Measurements from ENCODE around the gene ANGPTL7. TPM values are rescaled to one million over a fixed set of nuclear protein-coding genes. Genes with fewer than 3 reads are reported as not detected.
"Not testable (repeated sequence)": the region's sequence is repeated elsewhere in the genome, so short reads cannot be mapped to it uniquely, and the experiment has no call there.

ANGPTL7 gene
- total RNA-seq, 2 experiments from 2014 or later, result not detected

DNA sequence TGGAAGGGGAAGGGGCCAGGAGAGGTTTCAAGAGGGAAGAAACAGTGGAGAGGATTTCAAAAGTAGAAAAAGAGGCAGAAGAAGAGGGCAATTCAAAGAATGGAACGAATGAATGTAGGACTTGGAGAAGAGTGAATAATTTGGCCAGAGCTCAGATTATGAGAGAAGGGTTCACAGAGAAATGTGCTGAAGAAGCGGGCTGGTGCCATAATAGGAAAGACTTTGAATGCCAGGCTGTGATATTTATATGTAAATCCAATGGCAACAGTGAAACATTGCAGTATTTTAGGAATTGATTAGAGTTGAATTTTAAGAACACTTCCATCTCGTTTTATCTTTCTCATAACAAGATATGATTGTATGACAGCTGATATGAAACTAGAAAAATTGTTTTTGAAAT is 36.0 kb upstream of the ANGPTL7 start:
- peaks cover 26% of the 10 kb centered on the region for H3K36me3 Mint-ChIP-seq (ENCODE audit: low read depth)
- H3K4me3 Mint-ChIP-seq, result no peak overlapping the region
- CTCF ChIA-PET, result interaction anchor here (0.6 kb wide), 1 partner anchor 824 kb away, joined by 3 read pairs; no protein-coding TSS in a partner anchor
- no peaks in the 10 kb centered on the region for H3K27me3 Mint-ChIP-seq (ENCODE audit: low read depth)
- no peak for DNase-seq
- intact Hi-C loops (cut with micrococcal nuclease), result no loop called here
- no peak overlapping the region for H3K27ac Mint-ChIP-seq
- no peaks in the 10 kb centered on the region for H3K9me3 Mint-ChIP-seq
- H3K4me1 Mint-ChIP-seq (ENCODE audit: low read depth), result peaks cover 8% of the 10 kb centered on the region

DNA sequence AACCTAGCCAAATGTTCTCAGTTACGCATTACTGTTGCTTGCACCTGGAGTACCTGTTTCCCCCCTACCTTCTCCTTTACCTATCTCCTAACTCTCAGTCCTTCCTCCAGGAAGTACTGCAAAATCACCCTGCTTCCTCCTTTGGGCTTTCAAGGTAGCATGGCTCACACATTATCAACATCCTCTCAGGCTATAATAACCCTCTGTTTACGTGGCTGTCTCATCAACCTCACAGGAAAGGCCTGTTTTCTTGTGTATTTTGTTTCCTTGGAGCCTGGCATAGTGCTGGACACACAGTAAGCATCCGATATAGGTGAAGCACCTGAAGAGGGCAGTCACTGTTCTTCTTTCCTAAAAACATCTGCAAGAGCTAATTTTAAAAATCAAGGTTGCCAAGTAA is 32.7 kb upstream of the ANGPTL7 start:
- H3K36me3 Mint-ChIP-seq (ENCODE audit: low read depth), result peaks cover 26% of the 10 kb centered on the region
- peaks cover 9% of the 10 kb centered on the region for H3K4me1 Mint-ChIP-seq (ENCODE audit: low read depth)
- no peak overlapping the region for H3K27ac Mint-ChIP-seq
- CTCF ChIA-PET, result interaction anchor here (1.3 kb wide), 1 partner anchor 119 kb away, joined by 5 read pairs; no protein-coding TSS in a partner anchor
- no peaks in the 10 kb centered on the region for H3K9me3 Mint-ChIP-seq
- H3K4me3 Mint-ChIP-seq, result no peak overlapping the region
- intact Hi-C loops (cut with micrococcal nuclease), result no loop called here
- H3K27me3 Mint-ChIP-seq (ENCODE audit: low read depth), result no peaks in the 10 kb centered on the region
- no peak for DNase-seq

DNA sequence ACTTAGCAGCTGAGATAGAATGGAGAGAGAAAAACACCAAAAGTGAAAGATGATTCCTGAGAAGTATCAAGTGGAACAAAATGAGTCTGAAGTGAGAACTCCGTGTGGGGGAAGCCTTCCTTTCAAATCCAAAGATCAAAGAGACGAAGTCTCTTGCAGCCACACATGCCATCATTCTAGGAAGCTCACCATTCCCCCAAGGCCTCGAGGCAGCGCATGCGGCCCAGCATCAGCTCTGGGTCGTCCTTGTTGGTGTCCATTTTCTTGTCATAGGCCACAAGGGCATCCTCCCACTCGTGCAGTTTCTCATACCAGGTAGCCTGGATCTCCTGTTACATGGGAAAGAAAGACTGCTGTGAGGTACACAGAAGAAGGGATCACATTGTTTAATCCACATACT is 32.2 kb upstream of the ANGPTL7 start:
- DNase-seq, result no peak
- intact Hi-C loops (cut with micrococcal nuclease), result no loop called here
- CTCF ChIA-PET, result interaction anchor here (1.3 kb wide), 1 partner anchor 119 kb away, joined by 5 read pairs; no protein-coding TSS in a partner anchor
- Mint-ChIP-seq H3K4me1 (ENCODE audit: low read depth) (peaks cover 9% of the 10 kb centered on the region), H3K4me3 (no peak overlapping the region), H3K27ac (no peak overlapping the region), H3K9me3 (no peaks in the 10 kb centered on the region), H3K36me3 (ENCODE audit: low read depth) (peaks cover 26% of the 10 kb centered on the region), H3K27me3 (ENCODE audit: low read depth) (no peaks in the 10 kb centered on the region)

DNA sequence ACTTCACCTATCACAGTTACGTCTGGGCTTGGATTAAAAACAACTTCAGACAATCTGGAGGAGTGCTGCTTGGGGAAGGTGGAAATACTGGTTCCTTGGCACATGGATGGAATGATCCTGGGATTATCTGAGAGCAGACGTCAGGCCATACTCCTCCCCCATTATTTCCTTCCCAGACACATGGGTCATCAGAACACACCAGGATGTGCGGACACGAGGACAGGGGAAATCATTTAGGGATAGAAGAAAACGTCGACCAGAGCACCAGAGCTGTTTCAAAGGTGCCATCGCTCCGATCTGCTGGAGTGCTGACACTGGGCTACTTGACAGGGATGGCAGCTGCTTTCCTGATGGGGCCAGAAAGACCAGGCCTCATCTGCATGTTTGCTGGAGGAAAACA is 31.8 kb upstream of the ANGPTL7 start:
- Mint-ChIP-seq H3K4me3 (no peak overlapping the region), H3K9me3 (no peaks in the 10 kb centered on the region), H3K36me3 (ENCODE audit: low read depth) (peaks cover 29% of the 10 kb centered on the region), H3K27me3 (ENCODE audit: low read depth) (no peaks in the 10 kb centered on the region), H3K4me1 (ENCODE audit: low read depth) (peaks cover 9% of the 10 kb centered on the region), H3K27ac (no peak overlapping the region)
- DNase-seq, result no peak
- intact Hi-C loops (cut with micrococcal nuclease), result no loop called here
- CTCF ChIA-PET, result interaction anchor here (1.3 kb wide), 1 partner anchor 120 kb away, joined by 5 read pairs; no protein-coding TSS in a partner anchor

DNA sequence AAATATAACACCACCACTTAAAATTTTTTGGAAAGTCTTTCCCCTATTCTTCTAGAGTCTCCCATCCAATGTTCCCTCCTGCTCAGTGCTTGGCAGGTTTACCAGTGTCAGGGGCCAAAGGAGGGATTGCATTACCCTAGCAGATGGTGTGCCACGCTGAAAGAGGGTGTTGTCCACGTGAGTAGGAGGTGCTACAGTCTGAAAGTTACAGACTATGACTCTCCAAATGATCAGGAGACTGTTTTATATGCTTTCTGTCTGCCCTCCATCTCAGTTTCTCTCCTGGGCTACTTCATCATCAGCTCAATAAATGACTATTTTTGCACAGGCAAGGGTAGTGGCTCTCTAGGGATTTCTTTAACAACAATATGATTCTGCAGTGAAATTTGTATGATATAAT is 31.3 kb upstream of the ANGPTL7 start:
- Mint-ChIP-seq H3K4me1 (ENCODE audit: low read depth) (peaks cover 9% of the 10 kb centered on the region), H3K9me3 (no peaks in the 10 kb centered on the region), H3K4me3 (no peak overlapping the region), H3K36me3 (ENCODE audit: low read depth) (peaks cover 25% of the 10 kb centered on the region), H3K27ac (no peak overlapping the region), H3K27me3 (ENCODE audit: low read depth) (no peaks in the 10 kb centered on the region)
- no peak for DNase-seq
- CTCF ChIA-PET, result no interaction called here
- intact Hi-C loops (cut with micrococcal nuclease), result no loop called here

DNA sequence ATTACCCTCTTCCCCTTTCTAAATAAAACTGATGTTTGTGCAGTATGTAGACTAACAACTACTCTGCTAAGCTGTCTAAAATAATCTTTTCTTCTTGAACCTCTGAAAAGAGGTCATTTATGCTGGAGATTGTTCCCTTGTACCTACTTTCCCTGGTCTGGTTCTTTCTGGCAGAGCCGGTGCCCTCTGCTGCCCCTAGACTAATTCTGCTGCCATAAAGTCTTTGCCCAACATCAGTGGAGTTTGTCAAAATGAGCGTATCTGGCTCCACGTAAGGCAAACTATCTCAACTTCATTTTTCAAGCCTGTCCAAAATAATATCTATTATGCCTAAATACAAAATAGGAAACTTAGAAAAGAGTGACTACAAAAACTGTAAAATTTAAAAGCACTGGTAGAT is 30.9 kb upstream of the ANGPTL7 start:
- H3K36me3 Mint-ChIP-seq (ENCODE audit: low read depth), result peaks cover 23% of the 10 kb centered on the region
- no peak overlapping the region for H3K27ac Mint-ChIP-seq
- no peaks in the 10 kb centered on the region for H3K27me3 Mint-ChIP-seq (ENCODE audit: low read depth)
- no peak overlapping the region for H3K4me3 Mint-ChIP-seq
- peaks cover 9% of the 10 kb centered on the region for H3K4me1 Mint-ChIP-seq (ENCODE audit: low read depth)
- no peaks in the 10 kb centered on the region for H3K9me3 Mint-ChIP-seq
- no peak for DNase-seq
- intact Hi-C loops (cut with micrococcal nuclease), result no loop called here
- CTCF ChIA-PET, result no interaction called here

DNA sequence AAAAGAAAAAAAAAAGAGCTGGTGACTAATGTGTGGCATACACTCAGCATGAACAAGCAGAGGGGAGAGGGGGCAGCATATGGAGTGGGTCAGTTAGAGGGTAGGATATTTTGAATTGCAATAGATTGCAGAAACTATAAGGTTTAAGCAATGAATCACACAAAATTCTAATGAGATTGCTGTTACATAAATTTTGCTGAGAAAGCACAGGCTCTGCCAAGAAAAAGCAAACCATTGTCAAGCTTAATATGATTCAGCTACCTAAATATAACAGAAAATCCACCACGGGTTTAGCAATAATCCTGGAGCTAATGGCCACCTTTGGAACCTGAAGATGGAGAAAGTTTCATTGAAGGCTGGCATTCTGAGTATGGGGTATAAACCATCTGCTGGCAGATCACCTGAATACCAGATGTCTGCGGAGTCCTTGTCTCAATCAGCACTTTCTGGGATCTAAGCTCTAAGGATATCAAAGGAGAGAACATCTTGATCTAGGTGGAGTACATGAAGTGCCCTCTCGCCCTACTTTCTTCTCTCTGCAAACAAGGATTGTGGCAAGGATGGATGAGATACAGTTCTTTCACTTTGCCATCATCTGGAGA is 30.3 kb upstream of the ANGPTL7 start:
- no peak for DNase-seq
- no peak overlapping the region for H3K4me3 Mint-ChIP-seq
- H3K4me1 Mint-ChIP-seq (ENCODE audit: low read depth), result peaks cover 9% of the 10 kb centered on the region
- H3K27ac Mint-ChIP-seq, result no peak overlapping the region
- intact Hi-C loops (cut with micrococcal nuclease), result no loop called here
- CTCF ChIA-PET, result no interaction called here
- H3K36me3 Mint-ChIP-seq (ENCODE audit: low read depth), result peaks cover 24% of the 10 kb centered on the region
- no peaks in the 10 kb centered on the region for H3K27me3 Mint-ChIP-seq (ENCODE audit: low read depth)
- H3K9me3 Mint-ChIP-seq, result no peaks in the 10 kb centered on the region

DNA sequence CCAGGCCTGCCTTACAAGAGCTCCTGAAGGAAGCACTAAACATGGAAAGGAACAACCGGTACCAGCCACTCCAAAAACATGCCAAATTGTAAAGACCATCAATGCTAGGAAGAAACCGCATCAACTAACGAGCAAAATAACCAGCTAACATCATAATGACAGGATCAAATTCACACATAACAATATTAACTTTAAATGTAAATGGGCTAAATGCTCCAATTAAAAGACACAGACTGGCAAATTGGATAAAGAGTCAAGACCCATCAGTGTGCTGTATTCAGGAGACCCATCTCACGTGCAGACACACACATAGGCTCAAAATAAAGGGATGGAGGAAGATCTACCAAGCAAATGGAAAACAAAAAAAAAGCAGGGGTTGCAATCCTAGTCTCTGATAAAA is 26.4 kb upstream of the ANGPTL7 start:
- H3K4me1 Mint-ChIP-seq (ENCODE audit: low read depth); H3K27me3 Mint-ChIP-seq (ENCODE audit: low read depth); intact Hi-C loops (cut with micrococcal nuclease); H3K4me3 Mint-ChIP-seq; CTCF ChIA-PET; H3K27ac Mint-ChIP-seq; H3K9me3 Mint-ChIP-seq; DNase-seq: not testable (repeated sequence)
- peaks cover 30% of the 10 kb centered on the region for H3K36me3 Mint-ChIP-seq (ENCODE audit: low read depth)

DNA sequence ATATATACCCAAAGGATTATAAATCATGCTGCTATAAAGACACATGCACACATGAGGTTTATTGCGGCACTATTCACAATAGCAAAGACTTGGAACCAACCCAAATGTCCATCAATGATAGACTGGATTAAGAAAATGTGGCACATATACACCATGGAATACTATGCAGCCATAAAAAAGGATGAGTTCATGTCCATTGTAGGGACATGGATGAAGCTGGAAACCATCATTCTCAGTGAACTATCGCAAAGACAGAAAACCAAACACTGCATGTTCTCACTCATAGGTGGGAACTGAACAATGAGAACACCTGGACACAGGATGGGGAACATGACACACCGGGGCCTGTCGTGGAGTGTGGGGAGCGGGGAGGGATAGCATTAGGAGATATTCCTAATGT is 22.4 kb upstream of the ANGPTL7 start:
- H3K36me3 Mint-ChIP-seq (ENCODE audit: low read depth), result peaks cover 31% of the 10 kb centered on the region

DNA sequence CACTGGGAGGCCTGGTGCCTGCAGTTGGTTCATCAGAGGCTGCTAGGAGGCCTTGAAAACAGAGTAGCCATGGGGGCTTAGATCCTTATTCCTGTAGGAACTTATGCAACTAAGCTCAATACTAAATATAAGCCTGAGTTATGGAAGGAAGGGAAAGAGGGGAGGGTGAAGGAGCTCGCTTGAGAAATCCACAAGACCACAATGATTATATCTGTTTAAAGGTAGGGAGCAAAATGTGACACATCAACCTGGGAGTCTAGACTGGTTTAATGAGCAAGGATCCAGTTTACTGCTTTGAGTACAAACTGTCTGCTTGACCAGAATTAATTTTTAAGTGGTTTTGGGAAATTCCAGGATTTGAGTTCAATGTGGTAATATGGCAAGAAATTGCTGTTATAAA is 20.4 kb upstream of the ANGPTL7 start:
- Mint-ChIP-seq H3K4me1 (ENCODE audit: low read depth) (no peaks in the 10 kb centered on the region), H3K9me3 (no peaks in the 10 kb centered on the region), H3K4me3 (no peak overlapping the region), H3K36me3 (ENCODE audit: low read depth) (peaks cover 27% of the 10 kb centered on the region), H3K27me3 (ENCODE audit: low read depth) (no peaks in the 10 kb centered on the region), H3K27ac (no peak overlapping the region)
- CTCF ChIA-PET, result no interaction called here
- DNase-seq, result no peak
- intact Hi-C loops (cut with micrococcal nuclease), result no loop called here

More for the DNA sequence above, 22.4 kb upstream of the ANGPTL7 start:
- DNase-seq; H3K4me3 Mint-ChIP-seq; H3K27ac Mint-ChIP-seq; H3K27me3 Mint-ChIP-seq (ENCODE audit: low read depth); intact Hi-C loops (cut with micrococcal nuclease); H3K9me3 Mint-ChIP-seq; H3K4me1 Mint-ChIP-seq (ENCODE audit: low read depth): not testable (repeated sequence)
- CTCF ChIA-PET, result interaction anchor here (0.6 kb wide), 1 partner anchor 21 kb away, joined by 3 read pairs; no protein-coding TSS in a partner anchor

DNA sequence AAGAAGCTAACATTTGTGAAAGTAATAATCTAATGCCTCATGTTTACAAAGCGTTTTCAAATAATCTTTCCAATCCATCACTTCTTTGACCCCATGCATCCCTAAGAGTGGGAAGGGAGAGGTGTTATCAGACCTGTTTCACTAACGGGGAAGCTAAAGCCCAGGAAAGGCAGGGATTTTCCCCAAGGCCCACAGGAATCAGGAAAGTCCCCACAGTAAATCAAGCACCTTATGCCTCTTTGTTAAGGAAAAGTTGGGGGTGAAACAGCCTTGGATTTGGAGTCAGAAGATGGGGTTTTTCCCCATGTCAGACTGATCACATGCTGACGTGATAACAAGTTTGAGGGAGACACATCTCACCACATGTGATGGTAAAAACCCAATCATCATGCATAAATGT is 20.0 kb upstream of the ANGPTL7 start:
- intact Hi-C loops (cut with micrococcal nuclease), result no loop called here
- no peak for DNase-seq
- H3K9me3 Mint-ChIP-seq, result no peaks in the 10 kb centered on the region
- H3K36me3 Mint-ChIP-seq (ENCODE audit: low read depth), result peaks cover 27% of the 10 kb centered on the region
- H3K27ac Mint-ChIP-seq, result no peak overlapping the region
- no peak overlapping the region for H3K4me3 Mint-ChIP-seq
- H3K4me1 Mint-ChIP-seq (ENCODE audit: low read depth), result no peaks in the 10 kb centered on the region
- CTCF ChIA-PET, result no interaction called here
- no peaks in the 10 kb centered on the region for H3K27me3 Mint-ChIP-seq (ENCODE audit: low read depth)

DNA sequence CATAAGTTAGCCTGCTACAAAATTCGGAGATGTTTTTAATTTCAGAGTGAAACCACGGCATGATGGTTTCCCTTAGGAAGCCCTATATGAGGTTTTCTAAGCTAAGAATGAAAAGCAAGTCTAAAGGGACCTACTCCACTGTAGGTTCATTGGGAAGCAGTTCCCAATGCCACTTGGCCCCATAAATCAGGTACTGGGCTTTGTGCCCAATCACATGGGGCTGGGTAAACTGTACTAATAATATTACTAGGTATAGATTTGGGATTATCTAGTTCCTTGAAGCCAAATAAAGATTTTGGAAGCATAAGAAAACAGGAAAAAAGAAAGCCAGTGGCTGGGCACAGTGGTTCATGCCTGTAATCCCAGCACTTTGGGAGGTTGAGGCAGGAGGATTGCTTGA is 19.1 kb upstream of the ANGPTL7 start:
- CTCF ChIA-PET, result interaction anchor here (0.7 kb wide), 1 partner anchor 22 kb away, joined by 3 read pairs; no protein-coding TSS in a partner anchor
- no peak for DNase-seq
- intact Hi-C loops (cut with micrococcal nuclease), result no loop called here
- Mint-ChIP-seq H3K27ac (no peak overlapping the region), H3K36me3 (ENCODE audit: low read depth) (peaks cover 22% of the 10 kb centered on the region), H3K4me1 (ENCODE audit: low read depth) (no peaks in the 10 kb centered on the region), H3K9me3 (no peaks in the 10 kb centered on the region), H3K27me3 (ENCODE audit: low read depth) (no peaks in the 10 kb centered on the region), H3K4me3 (no peak overlapping the region)

DNA sequence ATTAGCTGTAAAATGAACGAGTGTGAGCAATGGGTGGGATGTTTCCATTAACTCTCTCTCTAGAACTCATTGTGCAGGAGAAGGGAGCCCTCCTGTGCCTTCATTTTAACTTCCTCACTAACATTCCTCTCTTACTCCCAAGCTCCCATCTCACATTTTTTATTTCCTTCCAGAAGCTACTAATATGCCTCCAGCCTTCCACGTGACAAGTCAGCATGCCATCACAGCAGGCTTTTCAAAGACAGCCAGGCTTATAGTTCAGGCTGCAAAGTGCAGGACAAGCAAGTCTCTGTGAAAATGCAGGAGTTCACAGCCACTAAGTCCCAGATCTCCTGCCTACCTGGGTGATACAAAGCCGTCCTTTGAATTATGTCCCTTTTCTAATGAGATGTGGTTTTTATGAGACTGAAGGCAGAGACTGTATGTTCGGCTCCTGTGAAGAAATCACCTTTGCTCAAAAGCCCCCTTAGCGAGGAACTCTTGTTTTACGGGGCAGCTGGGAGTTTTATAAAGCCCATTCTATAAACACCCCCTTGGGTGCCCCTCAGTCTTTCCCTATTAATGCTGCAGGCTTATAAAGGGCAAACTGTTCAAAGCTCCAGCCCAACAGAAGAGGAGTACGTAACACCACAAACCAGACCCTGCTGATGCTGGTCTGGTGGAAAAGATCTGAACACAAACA is 14.8 kb upstream of the ANGPTL7 start:
- H3K4me3 Mint-ChIP-seq, result no peak overlapping the region
- H3K9me3 Mint-ChIP-seq, result no peaks in the 10 kb centered on the region
- H3K27me3 Mint-ChIP-seq (ENCODE audit: low read depth), result no peaks in the 10 kb centered on the region
- intact Hi-C loops (cut with micrococcal nuclease), result no loop called here
- H3K27ac Mint-ChIP-seq, result no peak overlapping the region
- H3K4me1 Mint-ChIP-seq (ENCODE audit: low read depth), result no peaks in the 10 kb centered on the region
- H3K36me3 Mint-ChIP-seq (ENCODE audit: low read depth), result no peaks in the 10 kb centered on the region
- CTCF ChIA-PET, result interaction anchor here (1.0 kb wide), 1 partner anchor 476 kb away, joined by 3 read pairs; no protein-coding TSS in a partner anchor
- DNase-seq, result no peak

Data from activated naive CD4-positive, alpha-beta T cell treated with anti-CD3 and anti-CD28 coated beads for 36 hours (primary cell).